Left ventricle myocardium superior (tissue), 1 donor: ENCODE results near the gene APOB. TPM values are rescaled to one million over a fixed set of nuclear protein-coding genes. Genes with fewer than 3 reads are reported as not detected.

Experiments used
- ATAC-seq: fragments of 200-7000 bp; cut with Tn5 transposase; one replicate; pipeline ENCODE4 v1.9.1; 2020; ENCODE audit warnings: mild to moderate bottlenecking, moderate library complexity
- DNase-seq: peaks from one replicate; pipeline ENCODE4 v3.0.0-alpha.2; 2020
- intact Hi-C: fragments of 100-400 bp; cut with micrococcal nuclease; formaldehyde crosslinking; loops from one replicate; pipeline ENCODE4 v1.11.0; 2022
- total RNA-seq: library from RNA; stranded (reverse); fragmentation: NEBNext Ultra II Directional; extraction: Animal tissue kit (Norgen Biotek cat#: 25700); gene quantifications from one replicate; pipeline ENCODE4 v1.2.1, GENCODE V29; 2021
- donor health status: DM: no; HTN: yes; CAD: no; lungs with severe emphysema.

APOB gene
- total RNA-seq, 1 donor from 2014 or later: 9.7 TPM

- intact Hi-C loops: no loop called here
- DNase-seq: no peak
- no peak for ATAC-seq
Observed at GRCh38 chr2:21023419-21024181, 20.3 kb downstream of the APOB start.

- intact Hi-C loops: no loop called here
- DNase-seq: no peak
- no peak for ATAC-seq
Observed at GRCh38 chr2:21022792-21023367, 21.0 kb downstream of the APOB start.

DNA sequence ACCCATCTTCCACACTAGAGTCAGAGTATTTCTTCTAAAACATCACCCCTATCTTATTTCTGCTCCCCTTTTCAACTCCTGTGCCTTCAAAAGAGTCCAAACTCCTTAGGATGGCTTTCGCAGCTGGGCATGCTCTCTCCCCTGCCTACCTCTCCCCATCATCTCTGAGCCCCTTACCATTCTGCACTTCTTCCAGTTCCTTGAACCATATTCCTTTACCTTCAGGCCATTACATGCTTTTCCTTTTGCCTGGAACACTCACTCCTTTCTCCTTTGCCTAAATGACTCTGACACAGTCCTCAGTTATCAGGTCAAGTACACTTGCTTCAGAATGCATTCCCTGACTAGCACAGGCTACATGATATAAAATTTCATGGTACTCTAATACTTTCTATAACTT lies 22.4 kb downstream of the APOB start:
- no peak for ATAC-seq
- no peak for DNase-seq
- intact Hi-C loops: no loop called here

- no peak for DNase-seq
- intact Hi-C loops: no loop called here
- no peak for ATAC-seq
Observed at GRCh38 chr2:21020668-21021288, 23.1 kb downstream of the APOB start.

DNA sequence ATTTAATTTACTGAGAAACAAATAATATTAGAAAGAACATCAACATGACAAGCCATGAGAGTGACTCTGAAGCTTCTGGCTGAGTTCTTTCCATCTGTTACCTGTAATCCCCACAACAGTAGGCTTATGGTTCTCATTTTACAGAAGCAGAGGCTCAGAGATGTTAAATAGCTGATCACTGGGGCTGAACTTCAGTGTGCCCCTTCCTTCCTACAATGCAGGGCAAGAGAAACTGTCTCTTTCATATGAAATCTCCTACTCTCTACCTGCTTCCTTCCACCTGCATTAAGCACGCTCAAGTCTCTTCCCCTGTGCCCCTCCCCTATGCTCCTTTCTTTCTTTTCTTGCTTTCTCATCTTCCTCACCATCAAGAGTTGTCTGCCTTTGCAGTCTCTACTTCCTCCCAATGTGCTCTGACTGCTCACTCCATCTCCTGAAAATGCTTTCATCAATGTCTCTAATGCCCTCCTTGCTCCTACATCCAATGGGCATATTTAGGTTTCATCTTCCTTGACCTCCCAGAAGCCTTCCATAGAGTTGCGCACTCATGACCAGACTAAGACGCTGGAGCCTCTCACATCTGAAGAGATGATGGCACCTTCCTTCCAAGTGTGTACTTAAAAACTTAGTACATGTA lies 23.7 kb downstream of the APOB start:
- intact Hi-C loops: no loop called here
- no peak for ATAC-seq
- DNase-seq: no peak

DNA sequence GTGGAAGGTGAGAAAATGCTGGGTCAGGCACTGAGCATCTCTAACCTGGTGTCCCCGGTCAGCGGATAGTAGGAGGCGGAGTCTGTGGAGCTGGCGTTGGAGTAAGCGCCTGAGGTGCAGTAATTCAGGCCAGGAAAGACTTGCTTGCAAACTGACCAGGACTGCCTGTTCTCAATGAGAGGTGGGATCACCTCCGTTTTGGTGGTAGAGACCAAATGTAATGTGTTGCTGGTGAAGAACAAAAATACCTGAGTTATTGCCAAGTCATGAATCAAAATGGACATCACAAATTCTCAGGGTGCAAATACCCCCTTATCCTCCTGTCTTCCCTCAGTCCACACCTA lies 24.2 kb downstream of the APOB start:
- DNase-seq: no peak
- intact Hi-C loops: no loop called here
- no peak for ATAC-seq

GRCh38 chr2:21019000-21019677 lies 24.7 kb downstream of the APOB start:
- DNase-seq (no peak), ATAC-seq (no peak)
- intact Hi-C loops: no loop called here

DNA sequence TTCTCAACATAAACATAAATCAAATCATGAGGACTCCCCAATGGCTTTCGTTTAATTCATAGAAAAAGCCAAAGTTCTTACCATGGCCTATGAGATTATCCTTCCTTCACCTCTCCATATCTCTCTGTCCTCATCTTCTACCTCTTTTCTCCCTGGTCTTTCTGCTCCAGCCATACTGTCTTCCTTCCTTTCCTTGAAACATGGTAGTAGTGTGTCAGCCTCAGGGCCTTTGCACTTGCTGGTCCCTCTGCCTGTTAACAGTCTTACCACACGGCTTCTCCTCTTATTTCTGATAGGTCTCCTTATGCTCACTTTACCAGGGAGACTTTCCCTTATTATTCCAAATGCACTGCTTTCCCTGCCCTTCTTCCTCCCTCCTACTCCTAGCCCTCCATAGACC lies 25.6 kb downstream of the APOB start:
- no peak for ATAC-seq

GRCh38 chr2:21017748-21018276 lies 26.1 kb downstream of the APOB start:
- intact Hi-C loops: no loop called here
- no peak for ATAC-seq

More for the DNA sequence above, 25.6 kb downstream of the APOB start:
- intact Hi-C loops: no loop called here
- no peak for DNase-seq

DNA sequence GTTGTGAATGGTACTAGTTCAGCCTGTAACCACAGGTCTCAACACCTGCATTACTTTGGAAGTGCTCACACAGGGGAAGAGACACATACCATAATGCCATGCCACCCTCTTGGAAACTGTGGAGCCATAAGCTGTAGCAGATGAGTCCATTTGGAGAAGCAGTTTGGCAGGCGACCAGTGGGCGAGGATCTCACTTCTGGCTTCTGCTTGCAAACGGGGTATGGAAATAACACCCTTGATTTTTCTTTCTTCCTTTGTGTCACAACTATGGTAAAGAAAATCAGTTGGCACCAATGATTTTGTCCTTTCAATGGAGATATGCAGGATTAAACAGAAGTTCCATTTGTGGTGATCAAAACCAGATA lies 28.6 kb downstream of the APOB start:
- intact Hi-C loops: no loop called here
- ATAC-seq: no peak
- DNase-seq: no peak

More at GRCh38 chr2:21017748-21018276, 26.1 kb downstream of the APOB start:
- DNase-seq: no peak

- DNase-seq: no peak
- intact Hi-C loops: no loop called here
- no peak for ATAC-seq
Observed at GRCh38 chr2:21014364-21015280, 29.3 kb downstream of the APOB start.

DNA sequence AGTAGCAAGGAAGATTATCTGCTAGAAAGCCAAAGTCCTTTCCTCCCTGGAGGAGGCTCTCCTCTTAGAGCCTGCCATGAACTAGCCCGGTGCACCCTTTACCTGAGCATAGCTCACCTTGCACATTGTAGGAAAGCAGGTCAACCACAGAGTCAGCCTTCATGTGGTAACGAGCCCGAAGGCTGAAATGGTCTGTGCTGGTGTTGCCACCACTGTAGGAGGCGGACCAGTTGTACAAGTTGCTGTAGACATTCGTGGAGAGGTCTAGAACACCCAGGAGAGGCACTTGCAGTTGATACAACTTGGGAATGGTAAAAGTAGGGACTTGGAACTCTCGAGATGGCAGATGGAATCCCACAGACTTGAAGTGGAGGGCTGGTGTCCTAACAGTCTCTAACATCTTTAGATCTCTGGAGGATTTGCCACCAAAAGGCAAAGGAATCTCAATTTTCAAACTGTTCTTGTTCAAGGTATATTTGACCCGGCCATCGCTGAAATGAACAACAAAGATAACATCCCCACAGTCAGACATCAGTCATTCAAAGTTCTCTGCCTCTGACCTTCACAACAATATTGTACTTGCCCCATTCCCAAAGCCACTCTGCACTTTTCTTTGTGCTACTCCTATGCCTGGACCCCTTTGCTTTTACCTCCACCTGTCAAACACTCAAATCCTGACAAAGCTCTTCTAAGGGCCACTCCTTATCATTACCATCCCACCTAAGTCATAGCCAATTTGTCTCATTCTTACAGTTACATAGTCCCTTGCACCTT lies 30.6 kb downstream of the APOB start:
- no peak for DNase-seq
- intact Hi-C loops: no loop called here
- ATAC-seq: no peak

- ATAC-seq (no peak), DNase-seq (no peak)
- intact Hi-C loops: no loop called here
Observed at GRCh38 chr2:21012557-21012937, 31.3 kb downstream of the APOB start.

DNA sequence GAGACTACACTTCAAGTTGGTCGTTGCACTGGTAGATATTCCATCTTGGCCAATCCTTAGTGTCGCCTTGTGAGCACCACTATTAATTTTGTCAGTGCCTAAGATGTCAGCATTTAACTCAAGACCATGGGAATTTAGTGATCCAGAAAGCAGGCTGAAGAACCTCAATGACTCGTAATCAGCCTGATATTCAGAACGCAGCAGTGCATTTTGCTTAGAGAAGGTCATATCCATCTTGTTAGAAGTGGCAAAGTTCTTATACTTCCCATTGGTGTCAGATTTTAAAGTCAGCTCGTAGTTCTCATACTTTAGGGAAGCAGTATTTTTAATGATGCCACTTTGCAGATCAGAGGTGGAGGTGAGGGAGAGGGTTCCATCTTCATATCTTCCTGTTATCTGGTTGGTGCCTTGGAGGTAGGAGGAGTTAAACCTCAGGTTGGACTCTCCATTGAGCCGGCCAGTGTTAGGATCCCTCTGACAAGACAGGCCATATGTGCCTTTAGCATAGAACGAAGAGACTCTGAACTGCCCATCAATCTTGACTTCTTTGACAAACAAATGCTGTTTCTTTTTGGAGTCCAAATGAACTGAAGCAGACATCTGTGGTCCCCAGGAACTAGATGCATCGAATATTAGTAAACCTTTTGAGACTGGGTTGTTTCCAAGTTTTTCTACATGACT lies 31.9 kb downstream of the APOB start:
- ATAC-seq: no peak
- no peak for DNase-seq
- intact Hi-C loops: no loop called here

GRCh38 chr2:21011453-21011852 lies 32.4 kb downstream of the APOB start:
- intact Hi-C loops: no loop called here
- DNase-seq (no peak), ATAC-seq (no peak)

DNA sequence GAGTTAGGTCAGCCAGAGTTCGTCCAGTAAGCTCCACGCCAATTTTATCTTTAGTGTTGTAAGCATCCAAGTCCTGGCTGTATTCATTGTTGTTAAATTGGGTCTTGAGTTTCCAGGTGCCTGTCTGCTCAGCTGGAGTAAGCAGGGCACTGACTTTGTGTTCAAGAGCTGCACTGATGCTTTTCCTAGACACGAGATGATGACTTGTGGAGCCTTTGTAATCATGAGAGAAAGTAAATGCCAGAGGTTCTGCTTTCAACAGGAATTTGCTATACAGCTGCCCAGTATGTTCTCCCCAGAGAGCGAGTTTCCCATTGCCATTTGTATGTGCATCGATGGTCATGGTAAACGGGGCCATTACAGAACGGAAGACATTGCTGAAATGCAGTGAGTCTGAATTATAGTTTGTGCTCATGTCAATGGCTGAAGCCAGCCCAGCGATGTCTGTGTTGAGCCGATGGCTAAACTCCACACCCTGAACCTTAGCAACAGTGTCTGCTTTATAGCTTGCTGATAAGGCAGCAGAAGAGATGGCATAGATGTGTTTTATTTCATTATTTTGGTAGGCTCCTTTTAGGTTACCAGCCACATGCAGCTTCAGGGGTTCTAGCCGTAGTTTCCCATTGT lies 32.9 kb downstream of the APOB start:
- ATAC-seq (no peak), DNase-seq (no peak)
- intact Hi-C loops: no loop called here

DNA sequence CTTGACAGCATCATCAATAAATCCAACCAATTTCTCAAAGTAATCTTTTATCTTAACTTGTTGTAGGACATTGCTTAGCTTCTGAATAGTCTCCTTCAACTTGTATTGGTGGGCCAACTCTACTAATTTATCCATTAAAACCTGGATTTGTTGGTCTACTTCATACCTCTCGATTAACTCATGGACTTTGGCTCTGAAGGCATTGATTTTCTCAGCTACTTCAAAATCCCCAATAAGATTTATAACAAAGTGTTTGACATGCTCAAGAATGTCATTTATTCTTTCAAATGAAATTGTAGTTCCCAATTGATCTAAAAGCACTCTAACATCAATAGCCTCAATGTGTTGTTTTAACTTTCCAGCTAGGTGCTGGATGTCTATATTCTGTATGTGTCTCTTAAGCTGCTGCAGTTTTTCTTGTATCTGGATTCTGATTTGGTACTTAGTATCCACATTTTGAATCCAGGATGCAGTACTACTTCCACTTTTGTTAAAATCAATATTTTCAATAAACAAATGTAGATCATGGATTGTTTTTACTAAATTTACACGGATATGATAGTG lies 34.1 kb downstream of the APOB start:
- no peak for DNase-seq
- intact Hi-C loops: no loop called here
- ATAC-seq: no peak
